ENCODE data around the gene FAM32A. TPM values are rescaled to one million over a fixed set of nuclear protein-coding genes. Genes with fewer than 3 reads are reported as not detected.
"Not testable (repeated sequence)": the region's sequence is repeated elsewhere in the genome, so short reads cannot be mapped to it uniquely, and the experiment has no call there.

Gene FAM32A
- total and polyA plus RNA-seq, 2 of the 8 experiments (the other 6 are each of a cell fraction or from before 2014, with no cell fraction given) = 75.6 to 105 TPM

GRCh38 chr19:16175954-16176353 lies 9.3 kb upstream of the FAM32A start (continued):
- TF ChIP-seq SAP30 (IDR thresholded peaks at IDR 0.05; ENCODE audit: insufficient read depth, insufficient replicate concordance, low read length) = no peak
- no peak for TF ChIP-seq SUZ12 (IDR thresholded peaks at IDR 0.05; ENCODE audit: low read length)
- TF ChIP-seq SIRT6 (IDR thresholded peaks at IDR 0.05; ENCODE audit: low read length) = no peak
- no peak for TF ChIP-seq CTBP2 (IDR thresholded peaks at IDR 0.05; ENCODE audit: borderline replicate concordance, insufficient read depth, insufficient read length, low read length)
- no peak for TF ChIP-seq ZNF274 (IDR thresholded peaks at IDR 0.05; ENCODE audit: borderline replicate concordance, extremely low read depth, low read length)

- CTCF ChIA-PET (ENCODE audit: partially characterized antibody) = interaction anchor here (0.8 to 1.2 kb wide), 3 partner anchors 35 to 204 kb away, joined by 3 read pairs; partner anchors contain the start of gene HSH2D
- not testable (repeated sequence) for H3K23ac ChIP-seq (ENCODE audit: insufficient read length); H3K9ac ChIP-seq (replicated peaks in 1 of 4; ENCODE audit: extremely low read depth in 1 of 4, low read depth in 3 of 4, low read length in 3 of 4)
Observed at GRCh38 chr19:16178866-16179265, 6.3 kb upstream of the FAM32A start.

More at GRCh38 chr19:16178866-16179265, 6.3 kb upstream of the FAM32A start:
- H4K8ac ChIP-seq (ENCODE audit: extremely low read depth, insufficient read depth, low read length); POLR2A ChIA-PET (ENCODE audit: partially characterized antibody); H3K23me2 ChIP-seq (ENCODE audit: low read depth, low read length); H3K4me2 ChIP-seq (ENCODE audit: insufficient read depth in 1 of 2, low read depth in 2 of 2, low read length in 2 of 2); H2BK20ac ChIP-seq (ENCODE audit: low read length); H3K4me3 ChIP-seq (ENCODE audit: extremely low read depth in 1 of 4, insufficient read depth in 2 of 4, low read depth in 3 of 4, low read length in 4 of 4); H3K27ac ChIP-seq (ENCODE audit: low read depth, low read length); H2BK5ac ChIP-seq (ENCODE audit: low read depth, low read length); H2AK5ac ChIP-seq (ENCODE audit: low read depth, low read length); H2AFZ ChIP-seq (ENCODE audit: low read length); H2BK120ac ChIP-seq (replicated peaks; ENCODE audit: low read depth, low read length); H2BK12ac ChIP-seq (ENCODE audit: low read depth, low read length); H3K4me1 ChIP-seq (replicated peaks in 1 of 4; ENCODE audit: control insufficient read depth in 3 of 4, insufficient read depth in 4 of 4, low read length in 3 of 4); H2BK15ac ChIP-seq (ENCODE audit: low read length); H4K20me1 ChIP-seq (replicated peaks in 1 of 2; ENCODE audit: control insufficient read depth in 1 of 2, insufficient read depth in 2 of 2, low read length in 2 of 2); H3K56ac ChIP-seq (replicated peaks; ENCODE audit: insufficient read length, low read depth, low read length); FAIRE-seq; H3K36me3 ChIP-seq (ENCODE audit: control insufficient read depth in 2 of 4, insufficient read depth in 4 of 4, low read length in 3 of 4); H4K91ac ChIP-seq (replicated peaks; ENCODE audit: insufficient read length, low read length); H3K14ac ChIP-seq (ENCODE audit: insufficient read length); H3K18ac ChIP-seq (ENCODE audit: extremely low read depth, low read length); H3K79me1 ChIP-seq (ENCODE audit: low read depth, low read length); DNase-seq (ENCODE audit: low read depth in 1 of 2, low spot score in 2 of 2); H4K5ac ChIP-seq (ENCODE audit: insufficient read length, low read depth, low read length); H3K27me3 ChIP-seq (replicated peaks in 1 of 4; ENCODE audit: control insufficient read depth in 3 of 4, extremely low read depth in 1 of 4, insufficient read depth in 3 of 4, low read length in 3 of 4); H3K4ac ChIP-seq (replicated peaks; ENCODE audit: insufficient read length, low read depth, low read length); H3K79me2 ChIP-seq (ENCODE audit: control insufficient read depth in 1 of 2, insufficient read depth in 2 of 2, low read length in 2 of 2): not testable (repeated sequence)
- WGBS, 2 experiments (ENCODE audit: extremely low coverage in 1 of 2, insufficient coverage in 1 of 2, insufficient read length in 1 of 2, insufficient replicate concordance in 2 of 2, low coverage in 1 of 2, low lambda C conversion rate in 2 of 2, missing lambda C conversion rate in 1 of 2) = 82% methylated on average over 5 of the region's 5 CpGs; no CpG with 5 or more reads in 1 of the 2 experiments
- H3K9me3 ChIP-seq (ENCODE audit: insufficient read depth in 2 of 2, low read depth in 1 of 2, low read length in 1 of 2) = peaks cover 5 to 10% of the 10 kb centered on the region in 2 experiments; a peak in 3 of 4 replicates

Data from H1 (cell line).